ENCODE data around the gene ANKRD12. TPM values are rescaled to one million over a fixed set of nuclear protein-coding genes. Genes with fewer than 3 reads are reported as not detected.

ANKRD12 gene
- total RNA-seq, 1 donor from 2014 or later: 9.2 TPM

DNA sequence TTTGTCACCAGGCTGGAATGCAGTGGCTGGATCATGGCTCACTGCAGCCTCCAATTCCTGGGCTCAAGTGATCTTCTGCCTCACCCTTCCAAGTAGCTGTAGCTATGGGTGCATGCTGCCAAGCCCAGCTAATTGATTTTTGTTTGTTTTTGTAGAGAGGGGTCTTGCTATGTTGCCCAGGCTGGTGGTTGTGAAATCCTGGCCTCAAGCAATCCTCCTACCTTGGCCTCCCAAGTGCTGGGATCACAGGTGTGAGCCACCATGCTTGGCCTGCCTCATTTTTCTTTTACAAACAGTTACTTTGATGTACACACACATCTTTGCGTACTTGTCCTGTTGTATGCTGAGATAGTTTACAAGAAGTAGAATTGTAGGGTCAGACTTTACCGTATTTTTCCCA is 13.1 kb upstream of the ANKRD12 start:
- Histone ChIP-seq H3K4me3 (ENCODE audit: low read depth, low read length) (no peak overlapping the region), H3K27me3 (ENCODE audit: control insufficient read depth, insufficient read depth, low read length) (no peaks in the 10 kb centered on the region), H3K36me3 (ENCODE audit: control insufficient read depth, insufficient read depth, low read length) (peaks cover 9% of the 10 kb centered on the region)
- no peak for TF ChIP-seq CTCF (IDR thresholded peaks at IDR 0.05; ENCODE audit: insufficient read depth, low read length, severe bottlenecking)
- FAIRE-seq (no peak), DNase-seq (ENCODE audit: low read depth) (no peak)

- H3K36me3 ChIP-seq (ENCODE audit: control insufficient read depth, insufficient read depth, low read length): peaks cover 11% of the 10 kb centered on the region
- TF ChIP-seq CTCF (IDR thresholded peaks at IDR 0.05; ENCODE audit: insufficient read depth, low read length, severe bottlenecking): no peak
- no peak overlapping the region for H3K4me3 ChIP-seq (ENCODE audit: low read depth, low read length)
- H3K27me3 ChIP-seq (ENCODE audit: control insufficient read depth, insufficient read depth, low read length): no peaks in the 10 kb centered on the region
- DNase-seq (ENCODE audit: low read depth) (no peak), FAIRE-seq (no peak)
Measured at GRCh38 chr18:9124824-9125223, 11.8 kb upstream of the ANKRD12 start.

DNA sequence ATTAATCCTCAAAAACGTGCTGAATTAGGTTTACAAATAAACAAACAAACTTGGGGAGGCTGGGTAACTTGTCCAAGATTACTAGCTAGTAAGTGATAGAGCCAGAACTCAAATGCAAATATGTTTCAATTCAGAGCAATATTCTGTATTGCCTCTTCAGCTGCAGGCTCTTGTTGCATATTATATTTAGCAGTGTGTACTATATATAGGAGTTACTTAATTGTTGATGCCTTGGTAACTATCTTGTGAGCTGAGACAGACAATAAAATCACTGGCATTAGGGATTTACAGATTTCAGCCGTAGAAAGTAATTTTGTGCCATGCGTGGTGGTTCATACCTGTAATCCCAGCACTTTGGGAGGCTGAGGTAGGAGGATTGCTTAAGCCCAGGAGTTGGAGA is 10.2 kb upstream of the ANKRD12 start:
- no peaks in the 10 kb centered on the region for H3K27me3 ChIP-seq (ENCODE audit: control insufficient read depth, insufficient read depth, low read length)
- no peak for DNase-seq (ENCODE audit: low read depth)
- peaks cover 12% of the 10 kb centered on the region for H3K36me3 ChIP-seq (ENCODE audit: control insufficient read depth, insufficient read depth, low read length)
- TF ChIP-seq CTCF (IDR thresholded peaks at IDR 0.05; ENCODE audit: insufficient read depth, low read length, severe bottlenecking): no peak
- no peak overlapping the region for H3K4me3 ChIP-seq (ENCODE audit: low read depth, low read length)
- no peak for FAIRE-seq

DNA sequence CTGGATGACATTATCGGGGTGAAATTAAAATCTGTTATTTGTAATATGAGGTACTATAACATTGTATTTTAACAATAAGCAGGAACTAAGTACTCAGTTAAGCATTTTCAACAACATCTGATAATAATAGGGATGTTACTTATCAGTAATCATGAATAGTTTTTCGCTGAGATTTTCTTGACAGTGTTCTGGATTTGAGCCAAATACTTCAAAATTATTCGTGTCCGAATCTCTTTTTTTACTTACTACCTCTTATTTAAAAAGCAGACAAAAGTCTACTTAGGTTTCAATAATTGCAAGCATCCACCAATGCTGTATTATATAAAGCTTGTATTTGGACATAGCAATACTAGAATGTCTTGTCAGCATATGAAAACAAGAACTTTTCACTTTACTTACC is 6.4 kb upstream of the ANKRD12 start:
- DNase-seq (ENCODE audit: low read depth) (no peak), FAIRE-seq (no peak)
- no peak for TF ChIP-seq CTCF (IDR thresholded peaks at IDR 0.05; ENCODE audit: insufficient read depth, low read length, severe bottlenecking)
- H3K36me3 ChIP-seq (ENCODE audit: control insufficient read depth, insufficient read depth, low read length): peaks cover 6% of the 10 kb centered on the region
- no peaks in the 10 kb centered on the region for H3K27me3 ChIP-seq (ENCODE audit: control insufficient read depth, insufficient read depth, low read length)
- no peak overlapping the region for H3K4me3 ChIP-seq (ENCODE audit: low read depth, low read length)

- Histone ChIP-seq H3K4me3 (ENCODE audit: low read depth, low read length) (no peak overlapping the region), H3K27me3 (ENCODE audit: control insufficient read depth, insufficient read depth, low read length) (no peaks in the 10 kb centered on the region), H3K36me3 (ENCODE audit: control insufficient read depth, insufficient read depth, low read length) (peaks cover 3% of the 10 kb centered on the region)
- no peak for TF ChIP-seq CTCF (IDR thresholded peaks at IDR 0.05; ENCODE audit: insufficient read depth, low read length, severe bottlenecking)
- FAIRE-seq (no peak), DNase-seq (ENCODE audit: low read depth) (peak; percentile 70)
Measured at GRCh38 chr18:9130806-9131205, 5.8 kb upstream of the ANKRD12 start.

GRCh38 chr18:9132628-9133027 is 4.0 kb upstream of the ANKRD12 start:
- Histone ChIP-seq H3K4me3 (ENCODE audit: low read depth, low read length) (no peak overlapping the region), H3K36me3 (ENCODE audit: control insufficient read depth, insufficient read depth, low read length) (peaks cover 3% of the 10 kb centered on the region), H3K27me3 (ENCODE audit: control insufficient read depth, insufficient read depth, low read length) (no peaks in the 10 kb centered on the region)
- FAIRE-seq (no peak), DNase-seq (ENCODE audit: low read depth) (no peak)
- TF ChIP-seq CTCF (IDR thresholded peaks at IDR 0.05; ENCODE audit: insufficient read depth, low read length, severe bottlenecking): no peak

All from bronchial epithelial cell (primary cell).